HG03060 (cell line): ENCODE data around the gene ARHGAP19.

Source experiments
- ATAC-seq: cut with Tn5 transposase; IDR thresholded peaks from one replicate; pipeline ENCODE4 v1.9.1; 2021; ENCODE audit warnings: low read depth, moderate number of reproducible peaks; ENCODE audit not compliant: unreplicated experiment

Gene ARHGAP19

GRCh38 chr10:97323501-97323900 is 31.1 kb upstream of the ARHGAP19 start:
- no peak for ATAC-seq

- ATAC-seq = no peak
These were observed 29.4 kb upstream of the ARHGAP19 start for GRCh38 chr10:97321804-97322190.

- ATAC-seq = no peak
These were observed 28.8 kb upstream of the ARHGAP19 start for GRCh38 chr10:97321032-97321803.

GRCh38 chr10:97320480-97321031 is 28.1 kb upstream of the ARHGAP19 start:
- no peak for ATAC-seq

- ATAC-seq = no peak
These were observed 27.4 kb upstream of the ARHGAP19 start for GRCh38 chr10:97319671-97320479.

- peak; percentile 70 for ATAC-seq
These were observed 26.6 kb upstream of the ARHGAP19 start, which contains the start of gene FRAT1 for GRCh38 chr10:97318772-97319651. FRAT1 (plus strand) TSS chr10:97319271; CDS start chr10:97319454, 183 bp downstream.

GRCh38 chr10:97314671-97315070 is 22.2 kb upstream of the ARHGAP19 start:
- no peak for ATAC-seq

GRCh38 chr10:97312897-97313296 is 20.5 kb upstream of the ARHGAP19 start:
- ATAC-seq = no peak

- no peak for ATAC-seq
These were observed 18.7 kb upstream of the ARHGAP19 start for GRCh38 chr10:97311111-97311626.

GRCh38 chr10:97307866-97308780 is 15.7 kb upstream of the ARHGAP19 start:
- no peak for ATAC-seq

GRCh38 chr10:97307441-97307840 is 15.0 kb upstream of the ARHGAP19 start:
- ATAC-seq = no peak

- ATAC-seq = no peak
These were observed 9.8 kb upstream of the ARHGAP19 start for GRCh38 chr10:97302088-97302791.

- no peak for ATAC-seq
These were observed 8.5 kb upstream of the ARHGAP19 start for GRCh38 chr10:97300980-97301379.

- no peak for ATAC-seq
These were observed 5.8 kb upstream of the ARHGAP19 start for GRCh38 chr10:97298223-97298571.

GRCh38 chr10:97297556-97298222 is 5.3 kb upstream of the ARHGAP19 start:
- ATAC-seq = no peak

GRCh38 chr10:97292862-97293198 is 393 bp upstream of the ARHGAP19 start:
- no peak for ATAC-seq

GRCh38 chr10:97291357-97292096 is 910 bp downstream of the ARHGAP19 start:
- no peak for ATAC-seq
